ENCODE data around the gene EFCAB11. TPM values are rescaled to one million over a fixed set of nuclear protein-coding genes. Genes with fewer than 3 reads are reported as not detected.

The EFCAB11 gene
- total and polyA plus RNA-seq, 2 donors = 6.5 to 14.2 TPM

GRCh38 chr14:89828471-89829165 lies 125.9 kb downstream of the EFCAB11 start:
- WGBS = 45% methylated on average over 5 of the region's 5 CpGs
- Histone ChIP-seq H3K4me1 (ENCODE audit: insufficient read depth) (no peaks in the 10 kb centered on the region), H3K36me3 (ENCODE audit: insufficient read depth) (no peaks in the 10 kb centered on the region), H3K27ac (ENCODE audit: low read depth) (no peak overlapping the region), H3K4me3 (ENCODE audit: low read depth, low read length) (no peak overlapping the region)
- no peak for DNase-seq (ENCODE audit: extremely low spot score)

- H3K4me1 ChIP-seq (ENCODE audit: insufficient read depth) = no peaks in the 10 kb centered on the region
- 77% methylated on average over 7 of the region's 7 CpGs for WGBS
- no peak overlapping the region for H3K4me3 ChIP-seq (ENCODE audit: low read depth, low read length)
- H3K27ac ChIP-seq (ENCODE audit: low read depth) = no peak overlapping the region
- no peak for DNase-seq (ENCODE audit: extremely low spot score)
- H3K36me3 ChIP-seq (ENCODE audit: insufficient read depth) = no peaks in the 10 kb centered on the region
Observed at GRCh38 chr14:89827265-89827664, 127.3 kb downstream of the EFCAB11 start.

GRCh38 chr14:89826596-89826995 lies 127.9 kb downstream of the EFCAB11 start:
- H3K27ac ChIP-seq (ENCODE audit: low read depth) = no peak overlapping the region
- 91% methylated on average over 3 of the region's 3 CpGs for WGBS

GRCh38 chr14:89823743-89824142 lies 130.8 kb downstream of the EFCAB11 start:
- no peaks in the 10 kb centered on the region for H3K4me1 ChIP-seq (ENCODE audit: insufficient read depth)
- no peaks in the 10 kb centered on the region for H3K36me3 ChIP-seq (ENCODE audit: insufficient read depth)
- no peak for DNase-seq (ENCODE audit: extremely low spot score)
- no peak overlapping the region for H3K4me3 ChIP-seq (ENCODE audit: low read depth, low read length)
- no peak overlapping the region for H3K27ac ChIP-seq (ENCODE audit: low read depth)
- 96% methylated on average over 2 of the region's 2 CpGs for WGBS

More at GRCh38 chr14:89826596-89826995, 127.9 kb downstream of the EFCAB11 start:
- Histone ChIP-seq H3K36me3 (ENCODE audit: insufficient read depth) (no peaks in the 10 kb centered on the region), H3K4me1 (ENCODE audit: insufficient read depth) (no peaks in the 10 kb centered on the region), H3K4me3 (ENCODE audit: low read depth, low read length) (no peak overlapping the region)
- no peak for DNase-seq (ENCODE audit: extremely low spot score)

- Histone ChIP-seq H3K36me3 (ENCODE audit: insufficient read depth) (no peaks in the 10 kb centered on the region), H3K4me1 (ENCODE audit: insufficient read depth) (peaks cover 1% of the 10 kb centered on the region), H3K27ac (ENCODE audit: low read depth) (no peak overlapping the region), H3K4me3 (ENCODE audit: low read depth, low read length) (no peak overlapping the region)
- DNase-seq (ENCODE audit: extremely low spot score) = no peak
- WGBS = 87% methylated on average over 11 of the region's 11 CpGs
Observed at GRCh38 chr14:89814126-89814525, 140.4 kb downstream of the EFCAB11 start.

GRCh38 chr14:89813617-89814031 lies 140.9 kb downstream of the EFCAB11 start:
- no peaks in the 10 kb centered on the region for H3K36me3 ChIP-seq (ENCODE audit: insufficient read depth)
- peaks cover 1% of the 10 kb centered on the region for H3K4me1 ChIP-seq (ENCODE audit: insufficient read depth)
- WGBS = 24% methylated on average over 12 of the region's 12 CpGs
- no peak for DNase-seq (ENCODE audit: extremely low spot score)
- no peak overlapping the region for H3K27ac ChIP-seq (ENCODE audit: low read depth)
- peak overlapping the region; percentile 1 for H3K4me3 ChIP-seq (ENCODE audit: low read depth, low read length)

GRCh38 chr14:89811954-89812575 lies 142.5 kb downstream of the EFCAB11 start:
- no peak for DNase-seq (ENCODE audit: extremely low spot score)
- H3K36me3 ChIP-seq (ENCODE audit: insufficient read depth) = no peaks in the 10 kb centered on the region
- H3K4me1 ChIP-seq (ENCODE audit: insufficient read depth) = peaks cover 1% of the 10 kb centered on the region
- 81% methylated on average over 5 of the region's 5 CpGs for WGBS
- H3K27ac ChIP-seq (ENCODE audit: low read depth) = no peak overlapping the region
- H3K4me3 ChIP-seq (ENCODE audit: low read depth, low read length) = no peak overlapping the region

GRCh38 chr14:89810101-89810500 lies 144.4 kb downstream of the EFCAB11 start:
- DNase-seq (ENCODE audit: extremely low spot score) = no peak
- H3K36me3 ChIP-seq (ENCODE audit: insufficient read depth) = no peaks in the 10 kb centered on the region
- no peak overlapping the region for H3K27ac ChIP-seq (ENCODE audit: low read depth)
- 90% methylated on average over 5 of the region's 5 CpGs for WGBS
- H3K4me3 ChIP-seq (ENCODE audit: low read depth, low read length) = no peak overlapping the region
- H3K4me1 ChIP-seq (ENCODE audit: insufficient read depth) = peaks cover 1% of the 10 kb centered on the region

- no peak for DNase-seq (ENCODE audit: extremely low spot score)
- H3K27ac ChIP-seq (ENCODE audit: low read depth) = no peak overlapping the region
- H3K36me3 ChIP-seq (ENCODE audit: insufficient read depth) = no peaks in the 10 kb centered on the region
- 85% methylated on average over 6 of the region's 6 CpGs for WGBS
- H3K4me3 ChIP-seq (ENCODE audit: low read depth, low read length) = no peak overlapping the region
- peaks cover 1% of the 10 kb centered on the region for H3K4me1 ChIP-seq (ENCODE audit: insufficient read depth)
Observed at GRCh38 chr14:89807892-89808291, 146.6 kb downstream of the EFCAB11 start.

- Histone ChIP-seq H3K4me1 (ENCODE audit: insufficient read depth) (peaks cover 1% of the 10 kb centered on the region), H3K36me3 (ENCODE audit: insufficient read depth) (no peaks in the 10 kb centered on the region), H3K4me3 (ENCODE audit: low read depth, low read length) (no peak overlapping the region), H3K27ac (ENCODE audit: low read depth) (no peak overlapping the region)
- DNase-seq (ENCODE audit: extremely low spot score) = no peak
Observed at GRCh38 chr14:89807151-89807550, 147.4 kb downstream of the EFCAB11 start.

GRCh38 chr14:89806451-89806850 lies 148.1 kb downstream of the EFCAB11 start:
- no peak overlapping the region for H3K27ac ChIP-seq (ENCODE audit: low read depth)
- no peaks in the 10 kb centered on the region for H3K36me3 ChIP-seq (ENCODE audit: insufficient read depth)
- H3K4me3 ChIP-seq (ENCODE audit: low read depth, low read length) = no peak overlapping the region
- DNase-seq (ENCODE audit: extremely low spot score) = no peak
- WGBS = 94% methylated on average over 2 of the region's 2 CpGs
- H3K4me1 ChIP-seq (ENCODE audit: insufficient read depth) = peaks cover 1% of the 10 kb centered on the region

- Histone ChIP-seq H3K4me3 (ENCODE audit: low read depth, low read length) (no peak overlapping the region), H3K4me1 (ENCODE audit: insufficient read depth) (peaks cover 1% of the 10 kb centered on the region), H3K27ac (ENCODE audit: low read depth) (no peak overlapping the region), H3K36me3 (ENCODE audit: insufficient read depth) (no peaks in the 10 kb centered on the region)
- WGBS = 85% methylated on average over 1 of the region's 1 CpG
- no peak for DNase-seq (ENCODE audit: extremely low spot score)
Observed at GRCh38 chr14:89805501-89805900, 149.0 kb downstream of the EFCAB11 start.

- Histone ChIP-seq H3K27ac (ENCODE audit: low read depth) (no peak overlapping the region), H3K36me3 (ENCODE audit: insufficient read depth) (no peaks in the 10 kb centered on the region), H3K4me1 (ENCODE audit: insufficient read depth) (no peaks in the 10 kb centered on the region), H3K4me3 (ENCODE audit: low read depth, low read length) (no peak overlapping the region)
- no peak for DNase-seq (ENCODE audit: extremely low spot score)
- WGBS = 96% methylated on average over 5 of the region's 5 CpGs
Observed at GRCh38 chr14:89803542-89803941, 151.0 kb downstream of the EFCAB11 start.

- Histone ChIP-seq H3K4me3 (ENCODE audit: low read depth, low read length) (no peak overlapping the region), H3K36me3 (ENCODE audit: insufficient read depth) (no peaks in the 10 kb centered on the region), H3K4me1 (ENCODE audit: insufficient read depth) (no peaks in the 10 kb centered on the region), H3K27ac (ENCODE audit: low read depth) (no peak overlapping the region)
- no peak for DNase-seq (ENCODE audit: extremely low spot score)
- WGBS = 83% methylated on average over 3 of the region's 3 CpGs
Observed at GRCh38 chr14:89801136-89801535, 153.4 kb downstream of the EFCAB11 start.
